AG04450 (cell line): Measurements from ENCODE around the gene NELFE. TPM values are rescaled to one million over a fixed set of nuclear protein-coding genes. Genes with fewer than 3 reads are reported as not detected.

Experiments used
- CTCF ChIA-PET: fragments of 300-600, 350-600 bp; formaldehyde crosslinking; extraction: SDS; loops from one replicate; lab custom pipeline; 2022; ENCODE audit warnings: antibody characterized with exemption, inconsistent platforms; lab: Charles Lee
- POLR2A ChIA-PET: fragments of 350-600 bp; formaldehyde crosslinking; extraction: SDS; loops from one replicate; lab custom pipeline; 2021; ENCODE audit warnings: antibody characterized with exemption, inconsistent platforms; lab: Yijun Ruan, JAX
- DNase-seq: peaks from one replicate; pipeline ENCODE4 v3.0.0-alpha.2; 2011; ENCODE audit warnings: low read depth, low spot score
- H3K27ac ChIP-seq: one replicate; pipeline ENCODE4 v1.5.1; 2012; ENCODE audit warnings: low read depth, low read length, control low read depth
- H3K27me3 ChIP-seq: one replicate; pipeline ENCODE4 v1.6.0; 2012; ENCODE audit warnings: low read length; ENCODE audit not compliant: control insufficient read depth, insufficient read depth
- H3K4me3 ChIP-seq: 2 replicates; pipeline ENCODE4 v1.5.1; 2011; ENCODE audit warnings: mild to moderate bottlenecking, low read depth, low read length, control low read depth
- H3K9me3 ChIP-seq: 2 replicates; pipeline ENCODE4 v1.5.1; 2012; ENCODE audit warnings: low read length; ENCODE audit not compliant: control insufficient read depth, insufficient read depth
- CTCF ChIP-seq: IDR thresholded peaks from 2 replicates; pipeline ENCODE4 v1.5.1; 2011; ENCODE audit warnings: low read depth, low read length, control low read depth, inconsistent platforms
- polyA plus RNA-seq: library from polyadenylated mRNA; depleted of rRNA; stranded (reverse); fragments of >200 nt; gene quantifications from 2 replicates; pipeline ENCODE4 v1.2.3, GENCODE V29; 2011

NELFE gene
- polyA plus RNA-seq, 1 experiment: 51.4 TPM

GRCh38 chr6:31971279-31971992 is 12.7 kb upstream of the NELFE start:
- no peaks in the 10 kb centered on the region for H3K27me3 ChIP-seq
- no peak for DNase-seq
- ChIA-PET POLR2A (interaction anchor here (0.6 to 2.7 kb wide), 8 partner anchors 13 to 319 kb away, joined by 3 to 10 read pairs (median 3); partner anchors contain the start of genes BAG6, NELFE and SKIC2), CTCF (interaction anchor here (0.8 to 1.3 kb wide), 5 partner anchors 19 to 147 kb away, joined by 3 to 7 read pairs (median 4); no protein-coding TSS in a partner anchor)
- peak overlapping the region; percentile 98 for H3K27ac ChIP-seq
- peak overlapping the region; percentile 96 for H3K4me3 ChIP-seq
- no peaks in the 10 kb centered on the region; the same call in 1 of the 2 replicates for H3K9me3 ChIP-seq
- no peak for TF ChIP-seq CTCF

GRCh38 chr6:31970604-31971271 is 12.0 kb upstream of the NELFE start:
- no peak for DNase-seq
- TF ChIP-seq CTCF: no peak
- CTCF ChIA-PET: interaction anchor here (1.1 kb wide), 1 partner anchor 19 kb away, joined by 7 read pairs; no protein-coding TSS in a partner anchor

GRCh38 chr6:31969712-31970603 is 11.2 kb upstream of the NELFE start:
- DNase-seq: no peak
- CTCF ChIA-PET: interaction anchor here (1.1 kb wide), 1 partner anchor 18 kb away, joined by 7 read pairs; no protein-coding TSS in a partner anchor
- POLR2A ChIA-PET: interaction anchor here (0.6 to 2.7 kb wide), 3 partner anchors 10 to 206 kb away, joined by 3 to 10 read pairs (median 5); partner anchors contain the start of genes AGPAT1, NELFE and SKIC2
- TF ChIP-seq CTCF: no peak
- Histone ChIP-seq H3K9me3 (no peaks in the 10 kb centered on the region; the same call in 1 of the 2 replicates), H3K27ac (no peak overlapping the region), H3K4me3 (peak overlapping the region; percentile 96; the same call in 1 of the 2 replicates), H3K27me3 (no peaks in the 10 kb centered on the region)

More at GRCh38 chr6:31970604-31971271, 12.0 kb upstream of the NELFE start:
- no peaks in the 10 kb centered on the region for H3K27me3 ChIP-seq
- peak overlapping the region; percentile 98 for H3K27ac ChIP-seq
- H3K9me3 ChIP-seq: no peaks in the 10 kb centered on the region; the same call in 1 of the 2 replicates
- peak overlapping the region; percentile 96 for H3K4me3 ChIP-seq
- POLR2A ChIA-PET: interaction anchor here (1.2 to 2.7 kb wide), 3 partner anchors 12 to 136 kb away, joined by 3 to 10 read pairs (median 5); partner anchors contain the start of genes NELFE and SKIC2

GRCh38 chr6:31968791-31969711 is 10.3 kb upstream of the NELFE start:
- ChIA-PET POLR2A (interaction anchor here (1.5 kb wide), 1 partner anchor 9 kb away, joined by 5 read pairs; the partner anchor contains the start of gene SKIC2), CTCF (no interaction called here)
- Histone ChIP-seq H3K27me3 (no peaks in the 10 kb centered on the region), H3K4me3 (no peak overlapping the region), H3K27ac (peak overlapping the region; percentile 11), H3K9me3 (no peaks in the 10 kb centered on the region; the same call in 1 of the 2 replicates)
- TF ChIP-seq CTCF: no peak
- no peak for DNase-seq
